Liver (tissue), 9 donors: Measurements from ENCODE around the gene BLOC1S1. TPM values are rescaled to one million over a fixed set of nuclear protein-coding genes. Genes with fewer than 3 reads are reported as not detected.

ENCODE experiments used
- DNase-seq: peaks from one replicate; pipeline ENCODE4 v3.0.0-alpha.2; 2017; ENCODE audit warnings: low spot score
- H3K27ac ChIP-seq, 2 donors: one replicate each; pipeline ENCODE4 v1.7.0; 2013; ENCODE audit warnings: inconsistent platforms in 2 of 2, low read length in 2 of 2, control low read depth in 1 of 2, low read depth in 1 of 2, mild to moderate bottlenecking in 1 of 2
- H3K27me3 ChIP-seq, 4 donors: one replicate each; pipeline versions ENCODE4 v1.6.1 to v1.7.0; 2013; ENCODE audit warnings: low read length in 3 of 4, inconsistent platforms in 1 of 4, mild to moderate bottlenecking in 1 of 4, moderate library complexity in 1 of 4; ENCODE audit not compliant: control insufficient read depth in 4 of 4, insufficient read depth in 4 of 4
- H3K36me3 ChIP-seq, 4 donors: one replicate each; pipeline versions ENCODE4 v1.6.1 to v1.7.0; 2013; ENCODE audit warnings: low read length in 3 of 4, mild to moderate bottlenecking in 3 of 4, low read depth in 1 of 4, moderate library complexity in 1 of 4; ENCODE audit not compliant: control insufficient read depth in 4 of 4, insufficient read depth in 3 of 4
- H3K4me1 ChIP-seq, 4 donors: one replicate each; pipeline versions ENCODE4 v1.6.1 to v1.7.0; 2013; ENCODE audit warnings: low read length in 3 of 4, mild to moderate bottlenecking in 3 of 4, moderate library complexity in 1 of 4; ENCODE audit not compliant: control insufficient read depth in 4 of 4, insufficient read depth in 4 of 4
- H3K4me3 ChIP-seq, 3 donors: one replicate each; pipeline versions ENCODE4 v1.6.1 to v1.7.0; 2013; ENCODE audit warnings: low read length in 3 of 3, control low read depth in 1 of 3, low read depth in 1 of 3, mild to moderate bottlenecking in 1 of 3
- H3K9ac ChIP-seq, 2 donors: one replicate each; pipeline ENCODE4 v1.7.0; 2013; ENCODE audit warnings: low read length in 2 of 2, mild to moderate bottlenecking in 2 of 2, moderate library complexity in 2 of 2, control low read depth in 1 of 2, low read depth in 1 of 2
- H3K9me3 ChIP-seq, 4 donors: one replicate each; pipeline versions ENCODE4 v1.6.1 to v1.7.0; 2013; ENCODE audit warnings: low read length in 3 of 4; ENCODE audit not compliant: control insufficient read depth in 4 of 4
- EGR1 ChIP-seq, 2 donors: IDR thresholded peaks; 2 replicates each; pipeline ENCODE4 v1.6.1; 2016 to 2018; ENCODE audit warnings: antibody characterized with exemption in 2 of 2, low read depth in 2 of 2
- FOXA2 ChIP-seq: IDR thresholded peaks from 2 replicates; pipeline ENCODE4 v1.6.1; 2016; ENCODE audit warnings: antibody characterized with exemption
- GABPA ChIP-seq, 2 donors: IDR thresholded peaks in 1 of 2; conservative IDR thresholded peaks in 1 of 2; 2 replicates each; pipeline ENCODE4 v1.6.1; 2016; ENCODE audit warnings: antibody characterized with exemption in 2 of 2, mild to moderate bottlenecking in 1 of 2, moderate library complexity in 1 of 2
- HNF4A ChIP-seq, 2 donors: conservative IDR thresholded peaks; 2 replicates each; pipeline ENCODE4 v1.6.1; 2016; ENCODE audit warnings: antibody characterized with exemption in 2 of 2, mild to moderate bottlenecking in 2 of 2
- HNF4G ChIP-seq: IDR thresholded peaks from 2 replicates; pipeline ENCODE4 v1.6.1; 2016; ENCODE audit warnings: antibody characterized with exemption
- JUND ChIP-seq, 2 donors: IDR thresholded peaks; 2 replicates each; pipeline ENCODE4 v1.6.1; 2016; ENCODE audit warnings: antibody characterized with exemption in 2 of 2
- RAD21 ChIP-seq, 2 donors: IDR thresholded peaks; 2 replicates each; pipeline ENCODE4 v1.6.1; 2016; ENCODE audit warnings: antibody characterized with exemption in 2 of 2, mild to moderate bottlenecking in 2 of 2
- SP1 ChIP-seq: IDR thresholded peaks from 2 replicates; pipeline ENCODE4 v1.6.1; 2018; ENCODE audit warnings: antibody characterized with exemption, mild to moderate bottlenecking
- TAF1 ChIP-seq: conservative IDR thresholded peaks from 2 replicates; pipeline ENCODE4 v1.6.1; 2016; ENCODE audit warnings: antibody characterized with exemption, mild to moderate bottlenecking
- WGBS: extraction: QIAGEN DNeasy Blood & Tissue Kit; methylation state at CpG from one replicate; pipeline ENCODE4 v1.1.7; 2013; 5-methylcytosine and 5-hydroxymethylcytosine counted together
- polyA plus RNA-seq, 2 donors: library from polyadenylated mRNA; stranded (reverse) in 1 of 2; unstranded in 1 of 2; fragments of 200-250 nt in 1 of 2; fragments of >200 nt in 1 of 2; fragmentation: Nextera tagmentation in 1 of 2; extraction: Ambion mirVana in 1 of 2; gene quantifications; one replicate each; pipeline versions ENCODE4 v1.2.1 to v1.2.3, GENCODE V29; 2013 to 2015
- total RNA-seq, 2 donors: library from RNA; depleted of rRNA; stranded (reverse); fragments of >200 nt; gene quantifications; one replicate each; pipeline ENCODE4 v1.2.3, GENCODE V29; 2014
- TF ChIP-seq, protein P1 (sequence below): fragments of 150-350 bp; IDR thresholded peaks from 2 replicates; pipeline ENCODE4 v1.5.1; 2017; ENCODE audit warnings: improper control_type of control experiment, low read depth, low read length; ENCODE audit not compliant: missing input control
- TF ChIP-seq, protein P2 (sequence below): IDR thresholded peaks from 2 replicates; pipeline ENCODE4 v1.6.1; 2016; ENCODE audit warnings: antibody characterized with exemption
- TF ChIP-seq, protein P3 (sequence below): IDR thresholded peaks from 2 replicates; pipeline ENCODE4 v1.6.1; 2016; ENCODE audit warnings: antibody characterized with exemption
- donor health status: healthy.
- donor health status: healthy.
- donor health status: healthy.
- donor health status: healthy.
- donor health status: healthy.

The BLOC1S1 gene
- total and polyA plus RNA-seq, 4 donors: 43.7 to 150 (median 115) TPM

DNA sequence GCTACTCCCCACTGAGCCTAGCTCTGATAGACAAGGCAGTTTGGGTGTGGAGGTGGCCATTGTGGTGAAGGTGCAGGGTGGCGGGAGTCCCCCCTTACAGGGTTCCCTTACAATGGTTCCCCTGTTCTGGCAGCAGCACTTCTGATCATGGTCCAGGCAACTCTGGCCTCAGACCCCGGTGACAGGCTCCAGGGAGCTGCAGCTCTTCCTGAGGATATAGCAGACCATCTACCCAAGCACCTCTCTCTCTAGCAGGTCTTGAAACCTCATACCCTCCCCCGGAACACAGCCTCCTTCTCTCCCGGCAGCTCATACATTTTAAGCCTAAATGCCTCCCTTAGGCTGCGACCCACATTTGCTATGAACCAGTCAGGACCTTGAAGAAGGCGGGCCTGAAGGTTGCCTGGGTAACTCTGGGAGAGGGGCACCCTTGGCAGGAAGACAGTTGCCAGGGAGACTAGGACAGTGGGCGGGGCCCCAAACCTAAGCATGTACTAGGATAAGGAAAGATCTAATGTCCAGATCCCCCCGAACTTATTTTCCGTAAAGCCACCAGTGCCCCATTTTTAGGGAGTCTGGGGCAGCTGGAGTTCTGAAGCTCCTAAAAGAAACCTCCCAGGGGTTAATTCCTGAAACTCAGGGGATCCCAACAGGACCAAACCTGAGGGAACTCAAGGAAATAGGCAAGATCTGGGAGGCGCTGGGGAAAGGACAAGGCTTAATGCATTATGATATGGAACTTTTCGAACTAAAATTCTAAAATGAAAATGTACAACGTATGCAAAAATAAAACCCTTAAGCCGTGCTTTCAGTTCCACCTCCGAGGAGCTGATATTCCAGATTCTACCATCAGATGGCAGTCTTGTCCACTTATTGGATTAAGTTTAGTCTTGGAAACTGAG is 22.5 kb downstream of the BLOC1S1 start:
- H3K4me3 ChIP-seq: peak overlapping the region; percentile 40 to 47 (median 46)
- peak; percentile 75 for DNase-seq
- peaks cover 0 to 5% (median 0%) of the 10 kb centered on the region in 4 donors for H3K27me3 ChIP-seq
- TF ChIP-seq JUND (IDR thresholded peaks at IDR 0.05) (no peak), SP1 (peak; percentile 7), RAD21 (IDR thresholded peaks at IDR 0.05) (peak; percentile 91 to 93), HNF4G (no peak)
- TF ChIP-seq, protein P1, sequence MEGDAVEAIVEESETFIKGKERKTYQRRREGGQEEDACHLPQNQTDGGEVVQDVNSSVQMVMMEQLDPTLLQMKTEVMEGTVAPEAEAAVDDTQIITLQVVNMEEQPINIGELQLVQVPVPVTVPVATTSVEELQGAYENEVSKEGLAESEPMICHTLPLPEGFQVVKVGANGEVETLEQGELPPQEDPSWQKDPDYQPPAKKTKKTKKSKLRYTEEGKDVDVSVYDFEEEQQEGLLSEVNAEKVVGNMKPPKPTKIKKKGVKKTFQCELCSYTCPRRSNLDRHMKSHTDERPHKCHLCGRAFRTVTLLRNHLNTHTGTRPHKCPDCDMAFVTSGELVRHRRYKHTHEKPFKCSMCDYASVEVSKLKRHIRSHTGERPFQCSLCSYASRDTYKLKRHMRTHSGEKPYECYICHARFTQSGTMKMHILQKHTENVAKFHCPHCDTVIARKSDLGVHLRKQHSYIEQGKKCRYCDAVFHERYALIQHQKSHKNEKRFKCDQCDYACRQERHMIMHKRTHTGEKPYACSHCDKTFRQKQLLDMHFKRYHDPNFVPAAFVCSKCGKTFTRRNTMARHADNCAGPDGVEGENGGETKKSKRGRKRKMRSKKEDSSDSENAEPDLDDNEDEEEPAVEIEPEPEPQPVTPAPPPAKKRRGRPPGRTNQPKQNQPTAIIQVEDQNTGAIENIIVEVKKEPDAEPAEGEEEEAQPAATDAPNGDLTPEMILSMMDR: peak; percentile 97
- TF ChIP-seq, protein P2, sequence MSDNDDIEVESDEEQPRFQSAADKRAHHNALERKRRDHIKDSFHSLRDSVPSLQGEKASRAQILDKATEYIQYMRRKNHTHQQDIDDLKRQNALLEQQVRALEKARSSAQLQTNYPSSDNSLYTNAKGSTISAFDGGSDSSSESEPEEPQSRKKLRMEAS: no peak
- H3K9ac ChIP-seq: peak overlapping the region; percentile 49 to 75
- H3K4me1 ChIP-seq: peaks cover 0 to 17% (median 10%) of the 10 kb centered on the region in 4 donors
- no peaks in the 10 kb centered on the region for H3K36me3 ChIP-seq
- no peaks in the 10 kb centered on the region for H3K9me3 ChIP-seq
- H3K27ac ChIP-seq: peak overlapping the region; percentile 27 to 68
- 9% methylated on average over 14 of the region's 14 CpGs for WGBS

GRCh38 chr12:55739025-55739378 is 23.2 kb downstream of the BLOC1S1 start:
- no peaks in the 10 kb centered on the region for H3K9me3 ChIP-seq
- 85% methylated on average over 2 of the region's 2 CpGs for WGBS
- H3K36me3 ChIP-seq: no peaks in the 10 kb centered on the region
- H3K9ac ChIP-seq: no peak overlapping the region
- peaks cover 0 to 5% (median 0%) of the 10 kb centered on the region in 4 donors for H3K27me3 ChIP-seq
- H3K4me3 ChIP-seq: no peak overlapping the region
- H3K27ac ChIP-seq: no peak overlapping the region
- peaks cover 0 to 23% (median 14%) of the 10 kb centered on the region in 4 donors for H3K4me1 ChIP-seq
- DNase-seq: no peak
- TF ChIP-seq GABPA (IDR thresholded peaks at IDR 0.05 in 1 of 2, conservative IDR thresholded peaks at IDR 0.05 in 1 of 2) (no peak), RAD21 (IDR thresholded peaks at IDR 0.05) (no peak), TAF1 (no peak), SP1 (no peak), FOXA2 (no peak), EGR1 (IDR thresholded peaks at IDR 0.05; ENCODE audit: low read depth in 2 of 2) (no peak), HNF4A (conservative IDR thresholded peaks at IDR 0.05) (no peak)
- TF ChIP-seq, protein P3, sequence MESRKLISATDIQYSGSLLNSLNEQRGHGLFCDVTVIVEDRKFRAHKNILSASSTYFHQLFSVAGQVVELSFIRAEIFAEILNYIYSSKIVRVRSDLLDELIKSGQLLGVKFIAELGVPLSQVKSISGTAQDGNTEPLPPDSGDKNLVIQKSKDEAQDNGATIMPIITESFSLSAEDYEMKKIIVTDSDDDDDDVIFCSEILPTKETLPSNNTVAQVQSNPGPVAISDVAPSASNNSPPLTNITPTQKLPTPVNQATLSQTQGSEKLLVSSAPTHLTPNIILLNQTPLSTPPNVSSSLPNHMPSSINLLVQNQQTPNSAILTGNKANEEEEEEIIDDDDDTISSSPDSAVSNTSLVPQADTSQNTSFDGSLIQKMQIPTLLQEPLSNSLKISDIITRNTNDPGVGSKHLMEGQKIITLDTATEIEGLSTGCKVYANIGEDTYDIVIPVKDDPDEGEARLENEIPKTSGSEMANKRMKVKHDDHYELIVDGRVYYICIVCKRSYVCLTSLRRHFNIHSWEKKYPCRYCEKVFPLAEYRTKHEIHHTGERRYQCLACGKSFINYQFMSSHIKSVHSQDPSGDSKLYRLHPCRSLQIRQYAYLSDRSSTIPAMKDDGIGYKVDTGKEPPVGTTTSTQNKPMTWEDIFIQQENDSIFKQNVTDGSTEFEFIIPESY: no peak
- TF ChIP-seq, protein P2: no peak
